Gastroesophageal sphincter (tissue), 4 donors: ENCODE measurements around the gene ACOT7. TPM values are rescaled to one million over a fixed set of nuclear protein-coding genes. Genes with fewer than 3 reads are reported as not detected.
A peak's percentile ranks its signal among the peaks of the same experiment; 100 is the strongest.

Experiments
- ATAC-seq: fragments of 150-250 bp; one replicate; pipeline ENCODE4 v1.9.1; 2016; ENCODE audit warnings: mild to moderate bottlenecking, moderate library complexity
- H3K27ac ChIP-seq, 4 donors: fragments of 200-600 bp; sonication (generic) in 3 of 4; 1 replicate in 3 of 4; 2 replicates in 1 of 4; pipeline ENCODE4 v1.5.1; 2016 to 2019
- H3K27me3 ChIP-seq: fragments of 200-600 bp; sonication (generic); one replicate; pipeline ENCODE4 v1.5.1; 2019
- H3K36me3 ChIP-seq, 2 donors: fragments of 200-600 bp; sonication (generic); one replicate each; pipeline ENCODE4 v1.5.1; 2019; ENCODE audit warnings: control low read depth in 1 of 2
- H3K4me1 ChIP-seq, 3 donors: fragments of 200-600 bp; sonication (generic); 1 replicate in 2 of 3; 2 replicates in 1 of 3; pipeline ENCODE4 v1.5.1; 2016 to 2019; ENCODE audit warnings: control low read depth in 2 of 3
- H3K4me3 ChIP-seq, 2 donors: fragments of 200-600 bp; sonication (generic); one replicate each; pipeline ENCODE4 v1.5.1; 2019; ENCODE audit warnings: mild to moderate bottlenecking in 1 of 2, moderate library complexity in 1 of 2
- H3K9me3 ChIP-seq, 3 donors: fragments of 200-600 bp; sonication (generic); one replicate each; pipeline ENCODE4 v1.5.1; 2017 to 2019; ENCODE audit warnings: control low read depth in 2 of 3
- EP300 ChIP-seq: sonication (generic); formaldehyde crosslinking; IDR thresholded peaks from one replicate; pipeline ENCODE4 v1.6.1; 2017; ENCODE audit warnings: antibody characterized with exemption, mild to moderate bottlenecking
- POLR2A ChIP-seq, 2 donors: fragments of 450-650 bp; IDR thresholded peaks; one replicate each; pipeline ENCODE4 v1.6.1; 2017; ENCODE audit warnings: antibody characterized with exemption in 2 of 2, mild to moderate bottlenecking in 2 of 2, moderate library complexity in 1 of 2
- POLR2AphosphoS5 ChIP-seq: sonication (generic); formaldehyde crosslinking; IDR thresholded peaks from one replicate; pipeline ENCODE4 v1.6.1; 2017; ENCODE audit warnings: antibody characterized with exemption
- WGBS, 2 donors: methylation state at CpG; one replicate each; pipeline ENCODE4 v1.1.5; 2018; ENCODE audit warnings: low coverage in 1 of 2; 5-methylcytosine and 5-hydroxymethylcytosine counted together
- total RNA-seq, 4 donors: library from RNA; depleted of rRNA; stranded (reverse); fragments of >200 nt; gene quantifications; one replicate each; pipeline ENCODE4 v1.1.0, GENCODE V29; 2016
- TF ChIP-seq, protein P1 (sequence below), 4 experiments: fragments of 200-600 bp in 2 of 4; fragments of 450-650 bp in 2 of 4; sonication (generic) in 1 of 4; IDR thresholded peaks; one replicate each; pipeline ENCODE4 v1.5.1; 2017 to 2019; ENCODE audit warnings: antibody characterized with exemption in 4 of 4, mild to moderate bottlenecking in 2 of 4, moderate library complexity in 2 of 4

ACOT7 gene
- total RNA-seq, 4 donors from 2014 or later: 22.3 to 32.5 (median 25.0) TPM

- Histone ChIP-seq H3K36me3 (peaks cover 0 to 1% of the 10 kb centered on the region in 2 donors), H3K27me3 (peaks cover 60% of the 10 kb centered on the region), H3K4me3 (no peak overlapping the region), H3K9me3 (no peaks in the 10 kb centered on the region), H3K27ac (no peak overlapping the region), H3K4me1 (peaks cover 0 to 35% (median 16%) of the 10 kb centered on the region in 3 donors)
- no peak for TF ChIP-seq POLR2A (IDR thresholded peaks at IDR 0.05)
- no peak for TF ChIP-seq EP300
- no peak for TF ChIP-seq POLR2AphosphoS5
- TF ChIP-seq, protein P1, sequence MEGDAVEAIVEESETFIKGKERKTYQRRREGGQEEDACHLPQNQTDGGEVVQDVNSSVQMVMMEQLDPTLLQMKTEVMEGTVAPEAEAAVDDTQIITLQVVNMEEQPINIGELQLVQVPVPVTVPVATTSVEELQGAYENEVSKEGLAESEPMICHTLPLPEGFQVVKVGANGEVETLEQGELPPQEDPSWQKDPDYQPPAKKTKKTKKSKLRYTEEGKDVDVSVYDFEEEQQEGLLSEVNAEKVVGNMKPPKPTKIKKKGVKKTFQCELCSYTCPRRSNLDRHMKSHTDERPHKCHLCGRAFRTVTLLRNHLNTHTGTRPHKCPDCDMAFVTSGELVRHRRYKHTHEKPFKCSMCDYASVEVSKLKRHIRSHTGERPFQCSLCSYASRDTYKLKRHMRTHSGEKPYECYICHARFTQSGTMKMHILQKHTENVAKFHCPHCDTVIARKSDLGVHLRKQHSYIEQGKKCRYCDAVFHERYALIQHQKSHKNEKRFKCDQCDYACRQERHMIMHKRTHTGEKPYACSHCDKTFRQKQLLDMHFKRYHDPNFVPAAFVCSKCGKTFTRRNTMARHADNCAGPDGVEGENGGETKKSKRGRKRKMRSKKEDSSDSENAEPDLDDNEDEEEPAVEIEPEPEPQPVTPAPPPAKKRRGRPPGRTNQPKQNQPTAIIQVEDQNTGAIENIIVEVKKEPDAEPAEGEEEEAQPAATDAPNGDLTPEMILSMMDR (IDR thresholded peaks at IDR 0.05): no peak
- no peak for ATAC-seq
- 51 to 52% methylated on average over 6 to 7 of the region's 7 CpGs for WGBS, 2 donors
Observed at GRCh38 chr1:6239213-6239752, 154.3 kb downstream of the ACOT7 start.

- 88% methylated on average over 4 of the region's 4 CpGs; no CpG with 5 or more reads in 1 of the 2 donors for WGBS, 2 donors
Observed at GRCh38 chr1:6237093-6237492, 156.5 kb downstream of the ACOT7 start.

GRCh38 chr1:6235296-6235677 lies 158.3 kb downstream of the ACOT7 start:
- Histone ChIP-seq H3K27me3 (peaks cover 20% of the 10 kb centered on the region), H3K36me3 (peaks cover 0 to 41% of the 10 kb centered on the region in 2 donors), H3K4me1 (peaks cover 0 to 20% (median 3%) of the 10 kb centered on the region in 3 donors), H3K9me3 (no peaks in the 10 kb centered on the region), H3K27ac (peak overlapping the region in 3 of 4 donors; percentile 71 to 75 (median 73)), H3K4me3 (peak overlapping the region; percentile 68 to 94)
- WGBS, 2 donors: 0 to 3% methylated on average over 5 to 6 of the region's 30 CpGs
- TF ChIP-seq EP300 (no peak), POLR2AphosphoS5 (no peak), POLR2A (IDR thresholded peaks at IDR 0.05) (no peak)
- TF ChIP-seq, protein P1 (IDR thresholded peaks at IDR 0.05): no peak
- peak; percentile 0 for ATAC-seq

More at GRCh38 chr1:6237093-6237492, 156.5 kb downstream of the ACOT7 start:
- no peak for ATAC-seq
- Histone ChIP-seq H3K27ac (no peak overlapping the region), H3K27me3 (peaks cover 38% of the 10 kb centered on the region), H3K4me3 (no peak overlapping the region), H3K9me3 (no peaks in the 10 kb centered on the region), H3K36me3 (peaks cover 0 to 23% of the 10 kb centered on the region in 2 donors), H3K4me1 (peaks cover 0 to 29% (median 10%) of the 10 kb centered on the region in 3 donors)
- TF ChIP-seq POLR2A (IDR thresholded peaks at IDR 0.05) (no peak), EP300 (no peak), POLR2AphosphoS5 (no peak)
- TF ChIP-seq, protein P1 (IDR thresholded peaks at IDR 0.05): no peak

GRCh38 chr1:6234502-6235295 lies 158.9 kb downstream of the ACOT7 start:
- ATAC-seq: no peak
- no peak for TF ChIP-seq POLR2A (IDR thresholded peaks at IDR 0.05)
- TF ChIP-seq, protein P1 (IDR thresholded peaks at IDR 0.05): no peak
- Histone ChIP-seq H3K27ac (no peak overlapping the region), H3K9me3 (no peaks in the 10 kb centered on the region), H3K4me1 (peaks cover 0 to 20% (median 3%) of the 10 kb centered on the region in 3 donors), H3K36me3 (peaks cover 0 to 47% of the 10 kb centered on the region in 2 donors), H3K4me3 (peak overlapping the region; percentile 68 to 94), H3K27me3 (peaks cover 14% of the 10 kb centered on the region)
- WGBS, 2 donors: 44 to 54% methylated on average over 7 to 12 of the region's 20 CpGs
